GM10266 (cell line): Measurements from ENCODE around the gene SLC1A7.

Experiments
- DNase-seq: peaks from one replicate; pipeline ENCODE4 v3.0.0; 2012; ENCODE audit errors: extremely low spot score
- CTCF ChIP-seq: IDR thresholded peaks from 2 replicates; pipeline ENCODE4 v1.5.1; 2012; ENCODE audit warnings: mild to moderate bottlenecking, low read depth; ENCODE audit not compliant: control insufficient read depth, insufficient read depth; ENCODE audit errors: missing control alignments

Gene SLC1A7

GRCh38 chr1:53107090-53107489 is 35.3 kb downstream of the SLC1A7 start:
- no peak for DNase-seq
- no peak for TF ChIP-seq CTCF

GRCh38 chr1:53104289-53104913 is 38.0 kb downstream of the SLC1A7 start:
- DNase-seq: no peak
- TF ChIP-seq CTCF: no peak

- no peak for TF ChIP-seq CTCF
- DNase-seq: no peak
These were observed 47.9 kb downstream of the SLC1A7 start for GRCh38 chr1:53094533-53094919.

- TF ChIP-seq CTCF: no peak
- DNase-seq: no peak
These were observed 48.5 kb downstream of the SLC1A7 start for GRCh38 chr1:53093778-53094532.

- DNase-seq: no peak
- no peak for TF ChIP-seq CTCF
These were observed 49.0 kb downstream of the SLC1A7 start for GRCh38 chr1:53093451-53093754.

GRCh38 chr1:53092659-53093450 is 49.6 kb downstream of the SLC1A7 start:
- no peak for DNase-seq
- no peak for TF ChIP-seq CTCF
